Frontal cortex (tissue), 4 donors: Measurements from ENCODE around the gene ELFN2. TPM values are rescaled to one million over a fixed set of nuclear protein-coding genes. Genes with fewer than 3 reads are reported as not detected.
A peak's percentile ranks its signal among the peaks of the same experiment; 100 is the strongest.

Source experiments
- DNase-seq, 2 donors: peaks; one replicate each; pipeline ENCODE4 v3.0.0; 2012; ENCODE audit warnings: low spot score in 2 of 2
- FAIRE-seq: peaks from 2 replicates; lab custom pipeline; 2012; peaks lifted over from hg19 to GRCh38; lab: Jason Lieb, UNC
- total RNA-seq: library from RNA; depleted of rRNA; stranded (reverse); fragments of >200 nt; gene quantifications from one replicate; pipeline ENCODE4 v1.2.3, GENCODE V29; 2014
- donor health status: control.
- donor health status: control.
- donor health status: control.

The ELFN2 gene
- total RNA-seq, 1 donor from 2014 or later = 7.7 TPM

DNA sequence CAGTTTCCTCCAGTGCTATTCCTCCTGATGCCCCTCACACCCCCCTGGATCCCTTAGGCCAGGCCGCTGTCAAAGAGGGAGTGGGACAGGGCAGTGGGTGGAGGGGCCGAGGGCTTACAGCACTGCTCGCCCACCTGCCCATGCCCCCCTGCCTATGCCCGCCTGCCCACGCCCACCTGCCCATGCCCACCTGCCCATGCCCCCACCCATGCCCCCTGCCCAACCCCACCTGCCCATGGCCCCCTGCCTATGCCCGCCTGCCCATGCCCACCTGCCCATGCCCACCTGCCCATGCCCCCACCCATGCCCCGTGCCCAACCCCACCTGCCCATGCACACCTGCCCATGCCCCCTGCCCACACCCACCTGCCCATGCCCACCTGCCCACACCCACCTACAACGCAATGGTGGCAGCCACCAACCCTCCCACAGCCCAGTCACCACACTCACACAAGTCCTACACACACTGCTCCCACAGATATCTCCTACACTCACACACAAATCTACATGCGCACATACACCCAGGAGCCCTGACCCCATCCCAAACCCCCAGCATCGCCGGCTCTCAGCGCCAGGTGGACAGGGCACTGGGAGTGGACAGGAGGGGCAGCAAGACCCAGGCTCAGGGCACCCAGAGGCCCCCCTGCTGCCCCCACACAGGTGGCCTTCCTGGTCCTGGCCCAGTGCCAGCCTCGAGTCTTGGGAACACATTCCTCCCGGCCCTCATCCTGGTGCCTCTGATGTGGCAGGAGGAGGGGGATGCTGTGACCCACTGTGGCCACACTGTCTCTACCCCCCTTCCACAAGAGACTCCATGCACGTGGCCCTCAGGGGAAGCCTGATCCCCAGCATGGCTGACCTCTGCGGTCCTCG, 83.2 kb downstream of the ELFN2 start:
- DNase-seq (no peak), FAIRE-seq (no peak)

DNA sequence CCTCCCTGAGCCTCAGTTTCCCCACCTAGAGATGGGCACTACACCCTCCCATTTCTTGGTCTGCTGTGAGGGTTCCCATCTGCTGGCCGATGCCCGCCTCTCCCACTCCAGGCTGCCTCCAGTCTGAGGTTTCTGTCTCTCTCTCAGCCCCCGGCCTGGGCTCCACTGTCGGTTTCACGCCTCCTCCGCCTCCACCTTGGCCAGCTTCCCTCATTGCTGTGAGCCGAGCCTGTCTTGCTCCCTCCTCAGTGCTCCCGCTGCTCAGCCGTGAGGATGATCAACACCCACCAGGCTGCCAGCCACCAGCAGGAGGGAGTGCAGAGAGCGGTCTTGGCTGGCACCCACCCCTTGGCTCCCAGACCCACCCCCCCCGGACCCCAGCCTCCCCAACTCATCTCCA, 83.9 kb downstream of the ELFN2 start:
- no peak for DNase-seq
- no peak for FAIRE-seq

GRCh38 chr22:37342065-37342464, 85.2 kb downstream of the ELFN2 start:
- DNase-seq (no peak), FAIRE-seq (no peak)

- no peak for FAIRE-seq
Measured at GRCh38 chr22:37340331-37341262, 86.7 kb downstream of the ELFN2 start.

GRCh38 chr22:37338539-37339246, 88.6 kb downstream of the ELFN2 start:
- FAIRE-seq = no peak
- no peak for DNase-seq

More at GRCh38 chr22:37340331-37341262, 86.7 kb downstream of the ELFN2 start:
- DNase-seq = peak in 1 of 2 donors; percentile 59

DNA sequence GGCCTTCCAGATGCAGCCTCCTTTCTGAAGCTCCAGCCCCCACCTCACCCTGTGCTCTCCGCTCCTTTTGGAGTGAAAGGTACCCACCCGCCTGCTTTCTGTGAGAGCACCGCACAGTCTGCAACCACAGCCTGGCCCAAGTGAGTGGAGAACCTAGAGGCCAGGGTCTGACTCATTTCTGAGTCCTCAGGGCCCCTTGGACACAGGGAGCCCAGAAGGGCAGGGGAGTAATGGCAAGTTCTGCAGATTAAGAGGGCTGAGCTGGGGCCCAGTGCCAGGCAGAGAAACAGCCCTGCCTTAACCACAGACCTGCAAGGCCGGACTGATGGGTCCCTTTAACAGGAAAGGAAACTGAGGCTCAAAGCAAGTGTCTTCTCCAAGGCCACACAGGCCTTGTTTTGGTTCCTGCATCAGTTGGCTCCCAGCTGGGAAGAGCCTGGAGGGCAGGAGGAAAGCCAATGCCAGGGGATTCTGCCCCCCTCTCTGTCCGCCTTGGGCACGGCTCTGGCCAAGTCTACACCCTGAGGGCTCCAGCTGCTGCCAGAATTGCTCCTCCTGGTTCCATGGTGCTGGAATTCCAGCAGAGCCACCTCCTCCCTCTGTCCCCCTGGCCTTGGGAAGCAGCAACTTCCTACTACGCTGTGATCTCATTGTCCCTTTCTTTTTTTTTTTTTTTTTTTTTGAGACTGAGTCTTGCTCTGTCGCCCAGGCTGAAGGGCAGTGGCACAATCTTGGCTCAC, 89.9 kb downstream of the ELFN2 start:
- FAIRE-seq (no peak), DNase-seq (no peak)

DNA sequence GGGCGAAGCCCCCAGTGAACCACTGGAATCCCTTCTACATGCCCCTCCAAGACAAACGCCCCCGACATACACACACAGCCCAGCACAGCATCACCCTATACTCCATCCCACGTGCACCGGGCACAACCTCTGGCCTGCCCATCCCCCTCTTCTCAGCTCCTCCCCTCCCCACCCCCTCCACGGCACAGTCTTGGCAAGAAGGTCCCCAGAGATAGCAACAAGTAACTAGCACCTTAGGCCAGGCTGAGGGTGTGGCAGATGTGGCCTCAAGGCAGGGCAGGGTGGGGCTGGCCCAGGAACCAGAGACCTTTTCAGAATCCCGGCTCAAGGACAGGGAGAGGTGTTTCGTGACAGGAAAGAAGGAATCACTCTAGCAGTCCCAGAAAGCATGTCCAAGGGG, 90.7 kb downstream of the ELFN2 start:
- DNase-seq (no peak), FAIRE-seq (no peak)

DNA sequence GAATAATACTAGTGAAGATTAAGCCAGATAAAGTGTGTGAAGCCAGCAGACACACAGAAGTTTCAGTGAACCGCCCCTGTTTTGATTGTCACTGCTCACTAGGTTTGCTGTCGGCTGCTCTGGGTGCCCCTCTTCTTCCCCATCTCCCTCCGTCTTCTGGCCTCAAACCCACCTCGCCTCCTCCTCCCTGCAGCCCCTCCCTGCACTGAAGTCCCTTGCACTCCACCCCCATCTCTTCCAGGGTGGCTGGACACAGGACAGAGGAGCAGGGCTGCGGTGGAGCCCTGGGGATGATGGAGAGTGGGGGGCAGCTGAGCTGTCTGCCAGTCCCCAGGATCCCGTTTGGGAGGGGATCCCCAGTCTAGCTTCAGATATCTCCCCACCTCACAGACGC, 91.5 kb downstream of the ELFN2 start:
- DNase-seq (no peak), FAIRE-seq (no peak)

DNA sequence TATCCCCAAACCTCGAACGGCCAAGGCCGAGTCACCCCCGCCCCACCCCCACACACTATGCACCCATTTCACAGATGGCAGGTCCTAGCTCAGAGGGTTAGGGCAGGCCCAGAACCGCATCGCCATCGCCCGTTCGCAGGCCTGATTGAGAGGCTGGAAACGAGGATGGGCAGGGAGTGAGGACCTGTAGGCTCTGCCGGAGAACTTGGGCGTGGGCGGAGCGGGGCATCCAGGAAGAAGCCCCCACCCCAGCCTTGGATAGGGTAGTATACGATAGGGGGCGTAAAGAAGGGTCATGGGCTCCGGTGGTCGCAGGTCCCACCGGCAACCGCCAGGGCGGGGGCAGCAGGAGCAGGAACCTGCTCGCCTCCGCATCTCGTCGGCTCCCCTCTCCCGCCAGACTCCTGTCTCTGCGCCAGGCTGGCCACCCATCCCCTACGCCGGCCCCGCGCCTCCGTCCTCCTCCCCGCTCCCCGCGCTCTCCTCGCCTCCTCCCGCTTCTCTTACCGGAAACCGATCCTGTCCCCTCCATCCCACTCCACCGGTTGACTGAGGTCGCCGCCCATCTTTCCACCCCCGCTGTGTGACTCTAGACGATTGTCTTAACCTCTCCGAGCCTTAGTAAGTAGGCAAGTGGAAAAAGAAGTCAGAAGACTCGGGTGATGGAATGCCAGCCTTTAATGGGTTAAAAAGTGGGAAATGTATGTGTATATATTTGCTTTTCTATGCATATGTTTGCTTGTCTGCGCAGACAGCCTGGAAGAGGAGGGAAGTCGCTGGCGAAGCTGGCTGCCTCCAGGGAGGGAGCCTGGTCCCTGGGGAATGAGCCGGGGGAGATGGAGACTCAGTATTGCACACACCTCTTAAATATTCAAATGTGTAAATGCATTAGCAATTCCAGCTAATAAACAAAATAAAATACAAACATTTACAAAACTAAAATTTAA, 92.1 kb downstream of the ELFN2 start:
- FAIRE-seq = no peak

DNA sequence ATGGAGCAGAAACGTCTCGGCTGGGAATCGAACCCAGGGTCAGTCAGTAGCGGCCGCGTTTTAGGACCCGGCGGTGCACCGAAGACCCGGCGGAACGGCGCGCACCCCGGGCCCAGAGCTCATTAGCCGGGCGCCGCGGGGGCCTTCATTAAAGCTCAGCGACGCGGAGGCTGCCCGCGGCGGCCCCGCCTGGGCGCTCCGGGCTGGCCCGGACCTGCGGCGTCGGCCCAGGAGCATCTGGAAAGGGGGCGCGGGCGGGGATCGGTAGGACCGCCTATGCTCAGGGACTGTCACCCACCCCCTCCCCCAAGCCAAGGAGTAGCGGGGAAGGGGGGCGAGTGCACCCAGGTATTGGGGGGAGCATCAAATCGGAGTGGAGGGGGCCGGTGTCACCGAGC, 92.8 kb downstream of the ELFN2 start:
- no peak for FAIRE-seq
- no peak for DNase-seq

More for the DNA sequence above, 92.1 kb downstream of the ELFN2 start:
- DNase-seq = no peak

GRCh38 chr22:37333724-37334460, 93.4 kb downstream of the ELFN2 start:
- no peak for DNase-seq
- no peak for FAIRE-seq

DNA sequence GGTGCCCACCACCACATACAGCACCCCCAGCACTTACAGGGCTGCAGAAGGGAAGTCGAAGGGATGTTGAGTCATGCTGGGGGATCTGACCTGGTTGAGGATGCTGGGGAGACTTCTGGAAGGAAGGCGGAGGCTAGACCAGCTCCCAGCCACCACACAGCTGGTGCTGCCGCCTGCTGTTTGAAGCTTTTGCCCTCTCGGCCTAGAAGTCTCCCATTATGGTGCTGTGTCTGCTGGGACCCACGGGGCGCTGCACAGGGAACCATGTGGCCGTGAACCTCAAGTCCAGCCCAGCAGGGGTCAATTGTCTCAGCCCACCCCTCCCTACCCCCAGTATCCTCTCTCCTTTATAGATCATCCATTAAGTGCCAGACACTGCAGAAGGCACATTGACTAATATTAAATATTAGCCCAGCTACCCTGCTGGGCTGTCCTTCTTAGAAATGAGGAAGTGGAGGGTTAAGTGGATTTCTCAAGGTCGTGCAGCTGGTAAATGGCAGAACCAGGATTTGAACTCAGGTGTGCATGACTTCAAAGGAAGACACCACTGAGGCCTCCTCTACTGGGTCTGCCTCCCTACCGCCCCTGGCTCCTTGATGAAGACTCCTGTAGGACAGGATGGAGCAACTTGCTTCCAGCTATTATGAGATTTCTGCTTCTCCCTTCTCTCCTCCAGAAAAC, 95.3 kb downstream of the ELFN2 start:
- FAIRE-seq (no peak), DNase-seq (no peak)

DNA sequence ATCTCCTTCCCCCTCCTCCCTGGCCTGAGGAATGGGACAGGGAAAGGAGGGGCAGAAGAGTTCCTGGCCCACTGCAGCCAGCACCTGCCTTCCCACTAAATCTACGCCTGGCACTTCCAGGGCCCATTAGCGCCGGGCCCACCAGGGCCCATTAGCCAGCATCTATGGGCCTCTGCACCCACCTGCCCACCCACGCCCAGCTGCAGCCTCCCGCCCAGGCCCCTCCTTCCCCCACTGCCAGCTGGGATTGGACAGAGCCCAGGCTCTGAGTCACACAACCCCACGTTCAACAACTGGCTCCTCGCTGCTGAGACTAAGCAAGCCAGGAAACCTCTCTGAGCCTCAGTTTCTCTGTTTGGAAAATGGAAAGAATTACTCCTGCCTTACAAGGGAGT, 96.2 kb downstream of the ELFN2 start:
- FAIRE-seq (no peak), DNase-seq (peak in 1 of 2 donors; percentile 69)

- no peak for FAIRE-seq
- peak; percentile 52 to 73 for DNase-seq
Measured at GRCh38 chr22:37330200-37331033, 96.9 kb downstream of the ELFN2 start.

DNA sequence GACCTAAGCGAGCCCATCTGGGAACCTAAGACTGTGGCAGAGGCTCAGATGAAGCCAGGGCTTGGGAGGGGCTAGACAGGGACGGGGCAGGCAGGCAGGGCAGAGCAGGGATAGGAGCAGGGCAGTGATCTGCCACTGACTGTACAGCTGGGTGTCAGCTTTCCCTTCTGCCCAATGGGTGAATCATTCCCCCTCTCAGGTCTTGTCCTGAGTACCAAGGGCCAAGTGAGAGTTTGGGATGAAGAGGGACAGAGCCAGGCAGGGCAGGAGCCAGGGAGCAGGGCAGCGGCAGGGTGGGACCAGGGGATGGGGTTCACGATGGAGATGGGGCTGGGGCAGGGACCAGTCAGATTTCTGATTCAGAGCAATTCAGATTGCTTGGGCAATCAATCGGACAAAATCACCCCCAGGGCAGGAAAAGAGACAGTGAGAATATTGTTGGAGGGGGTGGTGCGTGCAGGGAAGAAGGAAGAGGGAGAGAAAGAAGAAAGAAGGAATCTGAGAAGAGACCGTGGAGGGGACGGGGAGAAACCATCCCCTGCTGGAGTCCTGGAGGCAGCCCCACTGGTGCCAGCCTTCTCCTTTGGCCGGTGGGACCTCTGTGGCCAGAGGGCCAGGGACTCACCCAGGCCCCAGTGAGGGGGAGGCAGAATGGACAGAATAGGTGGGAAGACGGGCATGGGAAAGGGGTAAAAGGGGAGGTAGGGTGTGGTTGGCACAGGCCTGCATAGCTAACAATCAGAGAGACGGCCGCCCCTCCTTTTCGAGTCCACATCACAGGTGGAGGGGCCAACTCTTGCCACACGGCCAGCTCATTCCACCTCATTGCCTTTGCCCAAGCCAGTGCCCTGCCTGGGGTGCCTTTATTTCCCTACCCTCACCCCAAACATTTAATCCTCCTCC, 97.8 kb downstream of the ELFN2 start:
- FAIRE-seq = no peak
- DNase-seq = no peak
